GM12878 (cell line): ENCODE results near the gene B4GALNT4. TPM values are rescaled to one million over a fixed set of nuclear protein-coding genes. Genes with fewer than 3 reads are reported as not detected.
"Not testable (repeated sequence)": the region's sequence is repeated elsewhere in the genome, so short reads cannot be mapped to it uniquely, and the experiment has no call there.

Experiments used
- ATAC-seq: fragments of 200-7000 bp; cut with Tn5 transposase; 3 replicates; pipeline ENCODE4 v1.9.1; 2020; ENCODE audit warnings: mild to moderate bottlenecking, moderate library complexity
- BruUV-seq: library from RNA; stranded (reverse); fragments of 400-500 nt; replicated peaks from 2 replicates; lab custom pipeline; 2021; lab: Mats Ljungman, UMichigan
- CTCF ChIA-PET: fragments of 300-600 bp; sonication (Branson Sonifier 250); formaldehyde crosslinking; extraction: SDS; loops from one replicate; lab custom pipeline; 2021; ENCODE audit warnings: inconsistent platforms; lab: Yijun Ruan, JAX
- POLR2A ChIA-PET: fragments of 350-600 bp; formaldehyde crosslinking; extraction: SDS; loops from one replicate; lab custom pipeline; 2021; ENCODE audit warnings: inconsistent platforms; lab: Charles Lee
- RAD21 ChIA-PET: fragments of 300-600 bp; sonication (Branson Sonifier 250); formaldehyde crosslinking; loops from one replicate; lab custom pipeline; 2023; ENCODE audit warnings: antibody characterized with exemption; ENCODE audit not compliant: unreplicated experiment; lab: Charles Lee
- SMC1A ChIA-PET: fragments of 300-600 bp; sonication (Branson Sonifier 250); formaldehyde crosslinking; loops from one replicate; lab custom pipeline; 2023; ENCODE audit not compliant: unreplicated experiment, uncharacterized antibody; lab: Charles Lee
- DNase-seq: peaks from one replicate; pipeline ENCODE4 v3.0.0-alpha.2; 2011; ENCODE audit warnings: low read depth, low spot score
- FAIRE-seq: peaks from 3 replicates; lab custom pipeline; 2011; peaks lifted over from hg19 to GRCh38; lab: Jason Lieb, UNC
- H2AFZ ChIP-seq: 2 replicates; pipeline ENCODE4 v1.6.0; 2011; ENCODE audit warnings: low read depth, low read length, control low read depth; ENCODE audit not compliant: control insufficient read depth
- H3K27ac ChIP-seq: 2 replicates; pipeline ENCODE4 v1.5.1; 2011; ENCODE audit warnings: control low read depth; ENCODE audit not compliant: control insufficient read depth, insufficient read depth
- H3K27me3 ChIP-seq, 2 experiments: replicated peaks in 1 of 2; 2 replicates each; pipeline versions ENCODE4 v1.6.0 to v1.6.1; 2011; ENCODE audit warnings: low read length in 1 of 2; ENCODE audit not compliant: control insufficient read depth in 2 of 2, insufficient read depth in 2 of 2
- H3K36me3 ChIP-seq, 2 experiments: 2 replicates each; pipeline ENCODE4 v1.5.1; 2011; ENCODE audit warnings: low read length in 1 of 2; ENCODE audit not compliant: control insufficient read depth in 2 of 2, insufficient read depth in 2 of 2
- H3K4me1 ChIP-seq: 2 replicates; pipeline ENCODE4 v1.6.1; 2011; ENCODE audit warnings: mild to moderate bottlenecking, low read length, moderate library complexity, mixed read lengths; ENCODE audit not compliant: control insufficient read depth, insufficient read depth
- H3K4me2 ChIP-seq: 2 replicates; pipeline ENCODE4 v1.6.0; 2011; ENCODE audit warnings: control low read depth; ENCODE audit not compliant: control insufficient read depth, insufficient read depth
- H3K4me3 ChIP-seq: fragments of 200-600 bp; sonication (generic); 2 replicates; pipeline ENCODE4 v1.5.1; 2016
- H3K79me2 ChIP-seq: 2 replicates; pipeline ENCODE4 v1.6.0; 2011; ENCODE audit warnings: low read length; ENCODE audit not compliant: control insufficient read depth, insufficient read depth
- H3K9ac ChIP-seq: 2 replicates; pipeline ENCODE4 v1.8.0; 2011; ENCODE audit warnings: low read length, control low read depth, mixed read lengths; ENCODE audit not compliant: control insufficient read depth, insufficient read depth
- H3K9me3 ChIP-seq: replicated peaks from 3 replicates; pipeline ENCODE4 v1.5.1; 2011; ENCODE audit warnings: mild to moderate bottlenecking, low read length; ENCODE audit not compliant: control insufficient read depth, insufficient read depth
- H4K20me1 ChIP-seq: 2 replicates; pipeline ENCODE4 v1.6.0; 2011; ENCODE audit not compliant: control insufficient read depth, insufficient read depth
- BMI1 ChIP-seq: fragments of 450-650 bp; IDR thresholded peaks from 2 replicates; pipeline ENCODE4 v1.6.1; 2016; ENCODE audit warnings: mild to moderate bottlenecking, moderate library complexity, borderline replicate concordance
- CHD1 ChIP-seq: IDR thresholded peaks from 2 replicates; pipeline ENCODE4 v1.6.1; 2012; ENCODE audit warnings: low read depth, low read length, improper control_type of control experiment
- CREM ChIP-seq: IDR thresholded peaks from 2 replicates; pipeline ENCODE4 v1.6.1; 2014; ENCODE audit warnings: antibody characterized with exemption, low read depth
- JUNB ChIP-seq: IDR thresholded peaks from 2 replicates; pipeline ENCODE4 v1.6.1; 2016; ENCODE audit warnings: antibody characterized with exemption, mild to moderate bottlenecking
- KAT2A ChIP-seq: conservative IDR thresholded peaks from 2 replicates; pipeline ENCODE4 v1.6.1; 2011; ENCODE audit warnings: low read depth, low read length; ENCODE audit not compliant: control insufficient read depth
- MYB ChIP-seq: fragments of 150-350 bp; IDR thresholded peaks from 2 replicates; pipeline ENCODE4 v1.6.1; 2014; ENCODE audit warnings: mild to moderate bottlenecking, low read depth, low read length, borderline replicate concordance
- PML ChIP-seq: IDR thresholded peaks from 2 replicates; pipeline ENCODE4 v1.6.1; 2012; ENCODE audit warnings: low read length, inconsistent platforms
- PRDM15 ChIP-seq: fragments of 450-650 bp; formaldehyde crosslinking; IDR thresholded peaks from 2 replicates; pipeline ENCODE4 v1.4.0; 2020; ENCODE audit warnings: mild to moderate bottlenecking, moderate library complexity
- REST ChIP-seq: IDR thresholded peaks from 2 replicates; pipeline ENCODE4 v1.6.1; 2012; ENCODE audit warnings: mild to moderate bottlenecking, low read depth, low read length
- TAF1 ChIP-seq: IDR thresholded peaks from 2 replicates; pipeline ENCODE4 v1.6.1; 2011; ENCODE audit warnings: mild to moderate bottlenecking, low read depth, low read length, borderline replicate concordance
- WGBS: methylation state at CpG from one replicate; pipeline ENCODE4 v1.1.6; 2016; ENCODE audit warnings: low lambda C conversion rate; ENCODE audit not compliant: insufficient replicate concordance, insufficient coverage; ENCODE audit errors: missing lambda C conversion rate; 5-methylcytosine and 5-hydroxymethylcytosine counted together
- in situ Hi-C: fragments of 300-500 bp; cut with MboI; formaldehyde crosslinking; loops from 9 replicates; pipeline ENCODE4 v1.14.3; 2018; ENCODE audit warnings: mixed read lengths
- intact Hi-C: fragments of 100-400 bp; cut with micrococcal nuclease; formaldehyde crosslinking; loops from one replicate; pipeline ENCODE4 v1.14.2; 2022; ENCODE audit not compliant: unreplicated experiment
- polyA plus RNA-seq, 11 experiments: library from polyadenylated mRNA; depleted of rRNA in 4 of 11; unstranded in 6 of 11; stranded (reverse) in 5 of 11; fragments of >200 nt; fragmentation: Nextera tagmentation in 4 of 11; fragmentation: Illumina TruSeq in 1 of 11; extraction: Ambion mirVana in 4 of 11; extraction: Trizol in 1 of 11; gene quantifications; 1 replicate in 1 of 11; 2 replicates in 10 of 11; pipeline versions ENCODE4 v1.2.1 to v1.2.3, GENCODE V29; 2011 to 2016; ENCODE audit warnings: inconsistent platforms in 2 of 11, missing spikeins in 2 of 11, low read depth in 1 of 11
- total RNA-seq, 4 experiments: library from RNA; depleted of rRNA in 3 of 4; stranded (reverse); fragments of >200 nt in 3 of 4; fragmentation: Illumina TruSeq in 1 of 4; extraction: Trizol in 1 of 4; gene quantifications; 2 replicates each; pipeline versions ENCODE4 v1.2.1 to v1.2.3, GENCODE V29; 2013 to 2021
- TF ChIP-seq, protein P1 (sequence below): IDR thresholded peaks from 2 replicates; pipeline ENCODE4 v1.6.1; 2012; ENCODE audit warnings: low read depth, low read length, improper control_type of control experiment
- TF ChIP-seq, protein P2 (sequence below): IDR thresholded peaks from 2 replicates; pipeline ENCODE4 v1.6.1; 2011; ENCODE audit warnings: mild to moderate bottlenecking, low read depth, low read length, moderate library complexity; ENCODE audit not compliant: insufficient replicate concordance

Gene B4GALNT4
- total and polyA plus RNA-seq, 10 of the 15 experiments (the other 5 are each of a cell fraction or from before 2014, with no cell fraction given) = 0.04 to 0.82 (median 0.40) TPM; not detected in 6

DNA sequence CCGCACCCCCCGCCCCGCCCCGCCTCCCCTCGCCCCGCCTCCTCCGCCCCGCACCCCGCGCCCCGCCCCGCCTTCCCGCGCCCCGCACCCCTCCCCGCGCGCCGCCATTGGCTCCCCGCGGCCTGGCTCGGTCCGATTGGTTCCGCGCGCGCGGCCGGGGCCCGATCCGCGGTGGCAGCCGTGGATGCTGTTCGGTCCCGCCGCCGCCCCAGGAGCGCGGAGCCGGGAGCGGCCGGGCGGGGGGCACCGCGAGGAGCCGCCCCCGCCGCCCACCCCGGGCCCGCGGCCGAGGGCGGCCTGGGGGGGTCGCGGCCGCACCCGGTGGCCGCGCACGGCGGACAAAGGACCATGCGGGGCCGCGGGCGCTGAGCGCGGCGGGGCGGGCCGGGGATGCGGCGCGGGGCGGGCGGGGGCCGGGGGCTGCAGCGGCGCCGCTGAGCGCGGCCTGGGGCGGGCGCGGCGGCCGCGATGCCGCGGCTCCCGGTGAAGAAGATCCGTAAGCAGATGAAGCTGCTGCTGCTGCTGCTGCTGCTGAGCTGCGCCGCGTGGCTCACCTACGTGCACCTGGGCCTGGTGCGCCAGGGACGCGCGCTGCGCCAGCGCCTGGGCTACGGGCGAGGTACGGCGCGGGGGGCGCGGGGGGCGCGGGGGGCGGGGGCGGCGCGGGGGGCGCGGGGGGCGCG, at the start of gene B4GALNT4 (continued):
- TF ChIP-seq PRDM15 (CRISPR knock-in tag) (no peak), REST (no peak), CREM (no peak), BMI1 (no peak), PML (no peak), CHD1 (no peak), KAT2A (no peak), JUNB (no peak), MYB (no peak), TAF1 (no peak)
- TF ChIP-seq, protein P1, sequence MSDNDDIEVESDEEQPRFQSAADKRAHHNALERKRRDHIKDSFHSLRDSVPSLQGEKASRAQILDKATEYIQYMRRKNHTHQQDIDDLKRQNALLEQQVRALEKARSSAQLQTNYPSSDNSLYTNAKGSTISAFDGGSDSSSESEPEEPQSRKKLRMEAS = no peak
- TF ChIP-seq, protein P2, sequence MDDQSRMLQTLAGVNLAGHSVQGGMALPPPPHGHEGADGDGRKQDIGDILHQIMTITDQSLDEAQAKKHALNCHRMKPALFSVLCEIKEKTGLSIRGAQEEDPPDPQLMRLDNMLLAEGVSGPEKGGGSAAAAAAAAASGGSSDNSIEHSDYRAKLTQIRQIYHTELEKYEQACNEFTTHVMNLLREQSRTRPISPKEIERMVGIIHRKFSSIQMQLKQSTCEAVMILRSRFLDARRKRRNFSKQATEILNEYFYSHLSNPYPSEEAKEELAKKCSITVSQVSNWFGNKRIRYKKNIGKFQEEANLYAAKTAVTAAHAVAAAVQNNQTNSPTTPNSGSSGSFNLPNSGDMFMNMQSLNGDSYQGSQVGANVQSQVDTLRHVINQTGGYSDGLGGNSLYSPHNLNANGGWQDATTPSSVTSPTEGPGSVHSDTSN = no peak

GRCh38 chr11:319888-320273, 49.4 kb upstream of the B4GALNT4 start:
- H3K4me3 ChIP-seq, intact Hi-C loops: not testable (repeated sequence)

More at GRCh38 chr11:319888-320273, 49.4 kb upstream of the B4GALNT4 start:
- WGBS = 100% methylated on average over 7 of the region's 10 CpGs
- BruUV-seq, H3K9me3 ChIP-seq, H3K36me3 ChIP-seq, DNase-seq, RAD21 ChIA-PET, POLR2A ChIA-PET, CTCF ChIA-PET, H2AFZ ChIP-seq, SMC1A ChIA-PET, H3K4me1 ChIP-seq, H4K20me1 ChIP-seq, ATAC-seq, H3K27me3 ChIP-seq, H3K27ac ChIP-seq, H3K9ac ChIP-seq, in situ Hi-C loops, FAIRE-seq: not testable (repeated sequence)
- 0 out of 2 replicates have a peak overlapping the region, but pooled peaks have one; percentile 60 for H3K4me2 ChIP-seq
- H3K79me2 ChIP-seq = peaks cover 32% of the 10 kb centered on the region
